Spinal cord (tissue), 10 donors: Measurements from ENCODE around the gene DMBX1. TPM values are rescaled to one million over a fixed set of nuclear protein-coding genes. Genes with fewer than 3 reads are reported as not detected.

Experiments used
- DNase-seq, 6 donors: peaks; one replicate each; pipeline versions ENCODE4 v3.0.0 to v3.0.0-alpha.2; 2013 to 2015; ENCODE audit warnings: low spot score in 6 of 6, low read depth in 4 of 6
- H3K27ac ChIP-seq: one replicate; pipeline ENCODE4 v1.5.1; 2013; ENCODE audit warnings: low read depth, low read length, control low read depth
- H3K27me3 ChIP-seq: one replicate; pipeline ENCODE4 v1.6.1; 2013; ENCODE audit warnings: low read length; ENCODE audit not compliant: control insufficient read depth, insufficient read depth
- H3K36me3 ChIP-seq: one replicate; pipeline ENCODE4 v1.6.1; 2013; ENCODE audit warnings: low read length; ENCODE audit not compliant: control insufficient read depth, insufficient read depth
- H3K4me1 ChIP-seq: one replicate; pipeline ENCODE4 v1.6.1; 2013; ENCODE audit warnings: low read length; ENCODE audit not compliant: control insufficient read depth, insufficient read depth
- H3K4me3 ChIP-seq: one replicate; pipeline ENCODE4 v1.5.1; 2013; ENCODE audit warnings: low read depth, low read length, control low read depth
- H3K9me3 ChIP-seq: one replicate; pipeline ENCODE4 v1.6.1; 2013; ENCODE audit warnings: low read length; ENCODE audit not compliant: control insufficient read depth, insufficient read depth
- WGBS: methylation state at CpG from one replicate; pipeline ENCODE4 v1.1.5; 2013; ENCODE audit warnings: missing lambda C conversion rate; ENCODE audit not compliant: insufficient coverage; 5-methylcytosine and 5-hydroxymethylcytosine counted together
- polyA plus RNA-seq, 2 donors: library from polyadenylated mRNA; unstranded; fragments of 120-200 nt; gene quantifications; one replicate each; pipeline ENCODE4 v1.2.1, GENCODE V29; 2013; ENCODE audit not compliant: insufficient read length in 2 of 2
- total RNA-seq, 2 donors: library from RNA; depleted of rRNA in 1 of 2; stranded (reverse); fragments of 120-200 nt in 1 of 2; fragments of >200 nt in 1 of 2; gene quantifications; one replicate each; pipeline versions ENCODE4 v1.2.3 to v1.2.4, GENCODE V29; 2013 to 2014
- donor health status: healthy.

Gene DMBX1
- total and polyA plus RNA-seq, 4 donors = 0.10 to 0.33 (median 0.26) TPM

- no peak for DNase-seq
- Histone ChIP-seq H3K4me3 (no peak overlapping the region), H3K4me1 (no peaks in the 10 kb centered on the region), H3K36me3 (no peaks in the 10 kb centered on the region), H3K9me3 (no peaks in the 10 kb centered on the region), H3K27me3 (peaks cover 60% of the 10 kb centered on the region), H3K27ac (no peak overlapping the region)
- WGBS = 67% methylated on average over 5 of the region's 6 CpGs
Observed at GRCh38 chr1:46496505-46496904, 6.9 kb downstream of the DMBX1 start.

GRCh38 chr1:46497020-46497419, 7.4 kb downstream of the DMBX1 start:
- peaks cover 58% of the 10 kb centered on the region for H3K27me3 ChIP-seq

GRCh38 chr1:46497665-46498064, 8.0 kb downstream of the DMBX1 start:
- no peaks in the 10 kb centered on the region for H3K4me1 ChIP-seq
- 77% methylated on average over 10 of the region's 19 CpGs for WGBS

More at GRCh38 chr1:46497020-46497419, 7.4 kb downstream of the DMBX1 start:
- no peak for DNase-seq
- H3K4me1 ChIP-seq = no peaks in the 10 kb centered on the region
- H3K4me3 ChIP-seq = no peak overlapping the region
- WGBS = 50% methylated on average over 1 of the region's 3 CpGs
- no peak overlapping the region for H3K27ac ChIP-seq
- H3K9me3 ChIP-seq = no peaks in the 10 kb centered on the region
- no peaks in the 10 kb centered on the region for H3K36me3 ChIP-seq

GRCh38 chr1:46501528-46501927, 11.9 kb downstream of the DMBX1 start:
- Histone ChIP-seq H3K27ac (no peak overlapping the region), H3K36me3 (no peaks in the 10 kb centered on the region), H3K9me3 (no peaks in the 10 kb centered on the region), H3K4me1 (no peaks in the 10 kb centered on the region), H3K4me3 (no peak overlapping the region), H3K27me3 (peaks cover 29% of the 10 kb centered on the region)
- WGBS = no CpG with 5 or more reads among the region's 3 CpGs
- no peak for DNase-seq

More at GRCh38 chr1:46497665-46498064, 8.0 kb downstream of the DMBX1 start:
- no peaks in the 10 kb centered on the region for H3K36me3 ChIP-seq
- no peak overlapping the region for H3K27ac ChIP-seq
- no peak overlapping the region for H3K4me3 ChIP-seq
- no peaks in the 10 kb centered on the region for H3K9me3 ChIP-seq
- DNase-seq = no peak
- peaks cover 58% of the 10 kb centered on the region for H3K27me3 ChIP-seq

- Histone ChIP-seq H3K4me1 (peaks cover 6% of the 10 kb centered on the region), H3K27me3 (peaks cover 25% of the 10 kb centered on the region)
- 85% methylated on average over 4 of the region's 4 CpGs for WGBS
Observed at GRCh38 chr1:46503421-46503820, 13.8 kb downstream of the DMBX1 start.

GRCh38 chr1:46506470-46507219, 17.0 kb downstream of the DMBX1 start:
- H3K4me1 ChIP-seq = peaks cover 6% of the 10 kb centered on the region
- peaks cover 23% of the 10 kb centered on the region for H3K27me3 ChIP-seq
- H3K27ac ChIP-seq = no peak overlapping the region
- no peaks in the 10 kb centered on the region for H3K36me3 ChIP-seq
- WGBS = 52% methylated on average over 13 of the region's 17 CpGs
- DNase-seq = no peak
- no peaks in the 10 kb centered on the region for H3K9me3 ChIP-seq
- no peak overlapping the region for H3K4me3 ChIP-seq

More at GRCh38 chr1:46503421-46503820, 13.8 kb downstream of the DMBX1 start:
- Histone ChIP-seq H3K9me3 (no peaks in the 10 kb centered on the region), H3K4me3 (no peak overlapping the region), H3K36me3 (no peaks in the 10 kb centered on the region), H3K27ac (no peak overlapping the region)
- DNase-seq = peak in 1 of 6 donors; percentile 38

- no peak for DNase-seq
- WGBS = no CpG with 5 or more reads among the region's 5 CpGs
Observed at GRCh38 chr1:46508757-46509156, 19.1 kb downstream of the DMBX1 start.

GRCh38 chr1:46510341-46510997, 20.8 kb downstream of the DMBX1 start:
- Histone ChIP-seq H3K36me3 (no peaks in the 10 kb centered on the region), H3K4me1 (peaks cover 6% of the 10 kb centered on the region), H3K27me3 (peaks cover 23% of the 10 kb centered on the region), H3K9me3 (no peaks in the 10 kb centered on the region), H3K4me3 (no peak overlapping the region), H3K27ac (no peak overlapping the region)
- WGBS = 93% methylated on average over 17 of the region's 19 CpGs
- DNase-seq = no peak

More at GRCh38 chr1:46508757-46509156, 19.1 kb downstream of the DMBX1 start:
- Histone ChIP-seq H3K27me3 (peaks cover 19% of the 10 kb centered on the region), H3K36me3 (no peaks in the 10 kb centered on the region), H3K9me3 (no peaks in the 10 kb centered on the region), H3K27ac (no peak overlapping the region), H3K4me3 (no peak overlapping the region), H3K4me1 (peaks cover 6% of the 10 kb centered on the region)

GRCh38 chr1:46510998-46511365, 21.3 kb downstream of the DMBX1 start:
- Histone ChIP-seq H3K4me3 (no peak overlapping the region), H3K27ac (no peak overlapping the region), H3K9me3 (no peaks in the 10 kb centered on the region), H3K27me3 (peaks cover 25% of the 10 kb centered on the region), H3K4me1 (peaks cover 6% of the 10 kb centered on the region), H3K36me3 (no peaks in the 10 kb centered on the region)
- DNase-seq = no peak
- 68% methylated on average over 8 of the region's 8 CpGs for WGBS
